GM18858 (cell line): ENCODE measurements around the gene TK2.
"Not testable (repeated sequence)": the region's sequence is repeated elsewhere in the genome, so short reads cannot be mapped to it uniquely, and the experiment has no call there.

Source experiments
- ATAC-seq: cut with Tn5 transposase; IDR thresholded peaks from one replicate; pipeline ENCODE4 v1.9.1; 2021; ENCODE audit not compliant: unreplicated experiment

The TK2 gene

GRCh38 chr16:66508248-66508913 is 41.5 kb downstream of the TK2 start:
- no peak for ATAC-seq

GRCh38 chr16:66507731-66508239 is 42.1 kb downstream of the TK2 start:
- no peak for ATAC-seq

GRCh38 chr16:66503612-66504011 is 46.3 kb downstream of the TK2 start:
- no peak for ATAC-seq

- no peak for ATAC-seq
Measured at GRCh38 chr16:66503030-66503429, 46.9 kb downstream of the TK2 start.

- ATAC-seq = no peak
Measured at GRCh38 chr16:66502020-66502913, 47.7 kb downstream of the TK2 start.

- ATAC-seq = not testable (repeated sequence)
Measured at GRCh38 chr16:66501563-66501962, 48.4 kb downstream of the TK2 start.

GRCh38 chr16:66497921-66498320 is 52.0 kb downstream of the TK2 start:
- not testable (repeated sequence) for ATAC-seq

GRCh38 chr16:66496226-66496625 is 53.7 kb downstream of the TK2 start:
- ATAC-seq = not testable (repeated sequence)

GRCh38 chr16:66495440-66495839 is 54.5 kb downstream of the TK2 start:
- ATAC-seq = no peak

GRCh38 chr16:66494916-66495315 is 55.0 kb downstream of the TK2 start:
- ATAC-seq = no peak

- no peak for ATAC-seq
Measured at GRCh38 chr16:66493490-66494401, 56.2 kb downstream of the TK2 start.

GRCh38 chr16:66491716-66492064 is 58.2 kb downstream of the TK2 start:
- ATAC-seq = no peak

- ATAC-seq = no peak
Measured at GRCh38 chr16:66490774-66491715, 58.9 kb downstream of the TK2 start.

GRCh38 chr16:66489818-66490217 is 60.1 kb downstream of the TK2 start:
- no peak for ATAC-seq

GRCh38 chr16:66489385-66489784 is 60.5 kb downstream of the TK2 start:
- no peak for ATAC-seq

- ATAC-seq = no peak
Measured at GRCh38 chr16:66488505-66488904, 61.4 kb downstream of the TK2 start.

- no peak for ATAC-seq
Measured at GRCh38 chr16:66487580-66488275, 62.2 kb downstream of the TK2 start.

GRCh38 chr16:66486773-66487579 is 62.9 kb downstream of the TK2 start:
- ATAC-seq = no peak
